IPS-20b (cell line): Measurements from ENCODE around the gene BMP7.

Source experiments
- H3K27ac ChIP-seq: one replicate; pipeline ENCODE4 v1.5.1; 2013; ENCODE audit warnings: low read length
- H3K27me3 ChIP-seq: 2 replicates; pipeline ENCODE4 v1.6.1; 2013; ENCODE audit warnings: mild to moderate bottlenecking, low read length, inconsistent platforms; ENCODE audit not compliant: insufficient read depth
- H3K36me3 ChIP-seq: 2 replicates; pipeline ENCODE4 v1.6.1; 2013; ENCODE audit warnings: low read depth, mild to moderate bottlenecking, inconsistent platforms, low read length, moderate library complexity; ENCODE audit not compliant: insufficient read depth
- H3K4me1 ChIP-seq: 2 replicates; pipeline ENCODE4 v1.6.1; 2013; ENCODE audit warnings: mild to moderate bottlenecking, control low read depth, inconsistent platforms, low read length, moderate library complexity; ENCODE audit not compliant: insufficient read depth
- H3K4me3 ChIP-seq: 2 replicates; pipeline ENCODE4 v1.5.1; 2013; ENCODE audit warnings: mild to moderate bottlenecking, low read length, inconsistent platforms
- H3K9ac ChIP-seq: 2 replicates; pipeline ENCODE4 v1.6.1; 2013; ENCODE audit warnings: low read depth, mild to moderate bottlenecking, inconsistent platforms, low read length, moderate library complexity
- H3K9me3 ChIP-seq: 2 replicates; pipeline ENCODE4 v1.6.1; 2013; ENCODE audit warnings: mild to moderate bottlenecking, low read depth, low read length, inconsistent platforms; ENCODE audit not compliant: insufficient read depth

BMP7 gene

DNA sequence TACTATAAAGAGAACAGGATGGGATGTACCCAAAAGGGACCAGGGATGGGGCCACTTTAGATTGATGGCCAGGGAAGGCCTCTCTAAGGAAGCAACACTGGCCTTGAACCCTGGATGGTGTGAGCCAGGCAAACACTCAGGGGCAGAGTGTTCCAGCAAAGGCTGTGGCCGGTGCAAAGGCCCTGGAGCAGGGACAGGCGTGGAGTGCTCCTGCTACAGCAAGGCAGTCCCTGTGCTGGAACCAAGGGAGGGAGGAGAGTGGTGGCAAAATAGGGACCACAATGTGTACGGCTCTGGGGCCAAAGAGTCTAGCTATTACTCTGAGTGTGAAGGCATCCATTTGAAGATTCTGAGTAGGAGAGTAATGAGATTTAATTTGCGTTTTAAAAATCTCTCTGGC lies 131.6 kb downstream of the BMP7 start:
- H3K9me3 ChIP-seq = no peaks in the 10 kb centered on the region
- H3K27ac ChIP-seq = no peak overlapping the region
- no peaks in the 10 kb centered on the region for H3K4me1 ChIP-seq
- H3K27me3 ChIP-seq = no peaks in the 10 kb centered on the region; the same call in 1 of the 2 replicates
- no peaks in the 10 kb centered on the region for H3K36me3 ChIP-seq
- no peak overlapping the region for H3K9ac ChIP-seq
- H3K4me3 ChIP-seq = no peak overlapping the region

DNA sequence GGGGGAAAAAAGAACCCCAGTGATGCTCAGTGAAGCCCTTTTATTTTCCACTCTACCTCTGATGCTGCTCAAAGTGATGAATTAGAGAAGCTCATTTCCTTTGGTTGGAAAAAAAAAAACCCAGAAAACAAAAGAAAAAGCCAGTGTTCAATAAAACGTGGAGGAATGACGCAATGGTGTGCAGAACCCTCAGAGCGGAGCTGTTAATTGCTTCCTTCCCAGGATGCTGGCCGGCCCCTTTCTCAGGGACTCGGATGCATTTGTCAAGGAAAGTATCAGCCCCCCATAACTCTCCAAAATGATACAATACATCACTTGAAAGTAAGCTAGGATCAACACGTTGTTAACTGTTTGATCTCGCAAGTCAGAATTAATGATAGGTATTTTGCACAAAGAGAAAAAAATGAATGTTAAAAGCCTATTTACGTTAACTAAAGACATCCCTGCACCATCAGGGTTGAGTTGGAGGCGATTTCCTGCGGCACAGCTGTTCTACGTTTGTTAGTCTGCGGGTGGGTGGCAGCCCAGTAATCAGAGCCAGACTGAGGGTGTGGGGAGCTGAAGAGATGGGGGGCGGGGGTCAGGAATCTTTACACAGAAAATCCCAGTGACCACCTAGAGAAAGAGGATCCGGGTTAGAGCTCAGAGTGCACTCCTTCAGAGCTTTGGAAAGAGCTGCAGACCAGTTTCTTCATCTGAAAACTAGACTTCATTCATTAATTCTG lies 132.4 kb downstream of the BMP7 start:
- no peak overlapping the region for H3K9ac ChIP-seq
- no peaks in the 10 kb centered on the region; the same call in 1 of the 2 replicates for H3K27me3 ChIP-seq
- no peaks in the 10 kb centered on the region for H3K4me1 ChIP-seq
- H3K4me3 ChIP-seq = no peak overlapping the region
- H3K9me3 ChIP-seq = no peaks in the 10 kb centered on the region
- H3K27ac ChIP-seq = no peak overlapping the region
- no peaks in the 10 kb centered on the region for H3K36me3 ChIP-seq

DNA sequence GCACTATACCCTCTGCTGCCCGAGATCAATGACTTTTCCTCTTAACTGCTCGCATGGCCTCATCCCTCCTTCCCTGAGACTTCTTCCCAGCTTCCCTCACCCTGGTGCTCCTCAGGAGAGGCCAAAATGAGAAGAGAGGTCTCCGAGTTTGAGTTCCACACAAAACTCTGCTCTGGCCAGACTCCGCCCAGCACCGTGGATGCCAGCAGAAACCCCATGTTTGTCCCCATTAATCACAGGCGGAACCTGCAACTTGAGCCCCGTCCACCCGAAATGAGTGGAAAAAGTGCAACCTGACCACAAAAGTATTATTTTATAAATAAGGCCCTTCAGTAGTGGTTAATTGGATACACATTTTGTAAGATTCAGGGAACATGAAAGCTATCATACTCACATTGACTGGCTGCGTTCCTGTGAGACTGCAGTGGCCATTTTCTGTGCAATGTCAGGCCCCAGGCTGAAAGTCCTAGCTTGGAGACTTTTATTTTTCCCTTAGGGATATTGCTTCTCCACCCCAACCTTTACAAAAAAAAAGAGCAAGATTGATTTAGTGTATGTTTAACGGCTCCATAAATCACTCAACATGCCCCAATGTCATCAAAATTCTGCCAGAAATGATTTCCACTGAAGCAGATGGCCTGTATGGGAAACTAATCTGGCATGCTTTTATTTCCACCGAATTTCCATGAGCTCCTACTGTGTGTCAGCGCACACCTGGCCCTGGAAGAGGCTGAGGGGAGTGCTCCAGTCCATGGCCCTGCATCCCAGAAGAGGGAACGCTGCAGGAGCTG lies 134.6 kb downstream of the BMP7 start:
- Histone ChIP-seq H3K4me3 (no peak overlapping the region), H3K9me3 (no peaks in the 10 kb centered on the region), H3K36me3 (no peaks in the 10 kb centered on the region), H3K4me1 (no peaks in the 10 kb centered on the region), H3K9ac (no peak overlapping the region), H3K27ac (no peak overlapping the region), H3K27me3 (peaks cover 4% of the 10 kb centered on the region; the same call in 1 of the 2 replicates)

DNA sequence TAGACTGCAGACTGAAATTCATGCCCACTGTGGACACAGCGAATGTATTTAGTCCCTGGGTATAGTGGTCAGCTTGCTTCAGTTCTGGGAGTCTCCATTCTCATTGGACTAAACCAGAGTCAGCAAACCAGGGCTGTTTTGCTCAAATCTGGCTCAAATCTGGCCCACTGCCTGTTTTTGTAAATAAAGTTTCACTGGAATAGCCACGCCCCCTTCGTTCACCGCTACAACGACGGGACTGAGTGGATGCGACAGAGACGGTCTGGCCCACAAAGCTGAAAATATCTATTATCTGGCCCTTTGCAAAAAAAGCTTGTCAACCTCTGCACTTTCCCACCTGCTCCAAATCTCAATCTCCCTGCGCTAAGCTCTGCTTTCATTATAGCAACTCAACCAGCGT lies 135.4 kb downstream of the BMP7 start:
- no peak overlapping the region for H3K4me3 ChIP-seq
- H3K27me3 ChIP-seq = peaks cover 4% of the 10 kb centered on the region; the same call in 1 of the 2 replicates
- no peaks in the 10 kb centered on the region for H3K36me3 ChIP-seq
- no peaks in the 10 kb centered on the region for H3K9me3 ChIP-seq
- no peak overlapping the region for H3K27ac ChIP-seq
- H3K9ac ChIP-seq = no peak overlapping the region
- no peaks in the 10 kb centered on the region for H3K4me1 ChIP-seq

DNA sequence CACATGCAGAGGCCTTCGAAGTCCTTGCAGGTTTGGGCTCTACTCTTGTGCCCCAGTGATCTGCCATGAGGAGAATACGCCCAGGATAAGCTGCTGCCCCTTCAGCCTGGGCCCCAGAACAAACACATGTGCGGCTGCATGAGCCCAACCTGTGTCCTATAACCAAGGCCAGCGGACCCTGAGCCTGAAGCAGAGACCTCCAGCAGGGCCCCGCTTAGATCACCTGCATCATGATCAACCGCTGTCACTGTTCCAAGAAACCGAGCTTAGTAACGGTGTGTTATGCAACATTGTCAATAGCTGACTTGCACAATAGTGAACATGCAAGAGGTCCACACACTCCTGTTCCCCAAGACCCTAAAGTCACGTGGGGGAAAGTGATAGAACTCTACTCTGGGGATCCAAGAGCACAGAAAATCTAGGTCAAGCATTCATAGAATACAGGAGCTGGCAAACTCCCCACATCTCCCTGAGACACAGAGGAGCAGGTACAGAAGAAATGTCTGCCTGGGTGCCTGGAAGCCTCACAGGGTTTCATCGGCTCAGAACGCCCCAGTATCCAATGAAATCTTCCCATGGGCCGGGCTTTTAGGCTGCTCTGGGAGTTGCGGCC lies 136.2 kb downstream of the BMP7 start:
- Histone ChIP-seq H3K9me3 (no peaks in the 10 kb centered on the region), H3K9ac (no peak overlapping the region), H3K27ac (no peak overlapping the region), H3K4me3 (no peak overlapping the region), H3K36me3 (no peaks in the 10 kb centered on the region), H3K27me3 (peaks cover 4% of the 10 kb centered on the region; the same call in 1 of the 2 replicates), H3K4me1 (no peaks in the 10 kb centered on the region)

DNA sequence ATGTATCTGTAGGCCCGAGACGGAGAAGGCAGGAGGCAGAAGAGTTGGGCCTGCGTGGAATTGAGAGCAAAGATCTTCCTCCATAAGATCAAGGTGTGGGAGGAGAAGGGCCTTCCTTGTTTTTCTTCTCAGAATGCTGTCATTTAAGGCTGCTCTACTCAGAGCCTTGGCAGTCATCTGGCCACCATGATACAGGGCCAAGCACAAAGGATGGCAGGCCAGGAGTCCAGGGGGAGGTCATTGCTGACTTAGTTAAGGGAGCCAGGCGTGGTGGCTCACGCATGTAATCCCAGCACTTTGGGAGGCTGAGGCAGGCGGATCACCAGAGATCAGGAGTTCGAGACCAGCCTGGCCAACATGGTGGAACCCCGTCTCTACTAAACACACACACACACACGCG lies 137.1 kb downstream of the BMP7 start:
- Histone ChIP-seq H3K4me3 (no peak overlapping the region), H3K27ac (no peak overlapping the region), H3K36me3 (no peaks in the 10 kb centered on the region), H3K4me1 (0 out of 2 replicates have a peak, but pooled peaks cover 6% of the 10 kb centered on the region), H3K9ac (no peak overlapping the region), H3K9me3 (no peaks in the 10 kb centered on the region), H3K27me3 (peaks cover 4% of the 10 kb centered on the region; the same call in 1 of the 2 replicates)

DNA sequence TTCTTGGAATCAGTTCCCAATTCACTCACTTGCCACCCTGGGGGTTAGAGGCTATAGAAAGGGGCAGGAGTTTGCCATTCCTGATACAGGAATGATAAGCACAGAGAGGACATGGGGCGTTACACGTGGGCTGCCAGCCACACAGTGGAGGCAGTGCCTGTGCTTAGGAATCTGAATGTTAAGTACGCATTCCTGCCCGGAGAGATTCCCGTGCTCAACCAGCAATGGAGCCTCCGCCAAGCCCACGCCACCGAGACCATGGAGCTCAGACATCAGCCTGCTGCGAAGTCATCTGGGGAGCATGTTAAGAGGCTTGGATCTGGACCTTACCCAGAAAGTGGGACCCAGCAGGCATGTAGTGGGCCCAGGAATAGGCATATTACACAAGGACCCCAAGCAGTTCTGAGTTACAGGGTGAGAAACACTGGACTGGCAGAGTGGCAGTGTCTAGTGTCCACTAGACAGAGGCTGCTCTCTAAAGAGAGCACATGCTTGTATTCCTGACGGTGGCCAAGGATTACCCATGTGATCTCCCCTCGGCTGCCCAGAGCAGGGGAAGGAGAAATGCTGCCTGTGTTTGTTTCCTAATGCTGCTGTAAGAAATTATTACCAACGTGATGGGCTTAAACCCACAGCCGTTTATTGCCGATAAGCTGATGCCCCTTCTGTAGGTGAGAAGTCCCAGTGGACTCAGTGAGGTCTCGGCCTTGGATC lies 138.2 kb downstream of the BMP7 start:
- no peaks in the 10 kb centered on the region for H3K9me3 ChIP-seq
- no peak overlapping the region for H3K27ac ChIP-seq
- H3K9ac ChIP-seq = no peak overlapping the region
- no peak overlapping the region for H3K4me3 ChIP-seq
- 0 out of 2 replicates have a peak, but pooled peaks cover 6% of the 10 kb centered on the region for H3K4me1 ChIP-seq
- H3K36me3 ChIP-seq = no peaks in the 10 kb centered on the region
- H3K27me3 ChIP-seq = peaks cover 4% of the 10 kb centered on the region; the same call in 1 of the 2 replicates

DNA sequence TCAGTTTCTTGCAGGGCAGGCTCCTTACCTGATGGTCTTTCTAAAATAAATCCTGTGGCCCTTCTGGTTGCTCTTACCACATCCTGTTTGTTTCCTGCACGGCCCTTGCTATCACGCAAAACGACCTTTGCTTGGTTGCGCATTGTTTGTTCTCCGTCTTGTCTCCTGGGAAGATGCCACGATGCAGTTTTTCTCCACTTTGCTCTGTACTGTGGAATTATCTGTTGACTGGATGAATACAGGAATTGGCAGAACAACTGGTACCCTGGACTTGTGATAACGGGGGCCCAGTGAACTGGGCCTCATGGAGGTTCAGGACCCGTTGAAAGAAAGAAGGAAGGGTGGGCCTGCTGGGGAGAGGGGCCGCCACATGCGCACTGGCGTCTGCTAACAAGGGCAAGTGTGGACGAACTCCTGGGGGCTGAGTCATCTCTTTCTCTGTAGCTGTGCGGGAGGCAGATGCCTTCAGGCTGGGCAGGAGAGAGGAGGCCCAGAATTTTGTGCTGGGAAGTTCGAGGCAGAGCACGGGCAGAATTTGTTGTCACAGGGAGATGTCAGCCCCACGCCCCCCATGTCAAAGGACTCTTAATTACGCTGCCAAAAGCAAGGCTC lies 139.9 kb downstream of the BMP7 start:
- 0 out of 2 replicates have a peak, but pooled peaks cover 6% of the 10 kb centered on the region for H3K4me1 ChIP-seq
- H3K27me3 ChIP-seq = peaks cover 4% of the 10 kb centered on the region; the same call in 1 of the 2 replicates
- no peak overlapping the region for H3K4me3 ChIP-seq
- H3K9me3 ChIP-seq = no peaks in the 10 kb centered on the region
- H3K27ac ChIP-seq = no peak overlapping the region
- no peaks in the 10 kb centered on the region for H3K36me3 ChIP-seq
- H3K9ac ChIP-seq = no peak overlapping the region

DNA sequence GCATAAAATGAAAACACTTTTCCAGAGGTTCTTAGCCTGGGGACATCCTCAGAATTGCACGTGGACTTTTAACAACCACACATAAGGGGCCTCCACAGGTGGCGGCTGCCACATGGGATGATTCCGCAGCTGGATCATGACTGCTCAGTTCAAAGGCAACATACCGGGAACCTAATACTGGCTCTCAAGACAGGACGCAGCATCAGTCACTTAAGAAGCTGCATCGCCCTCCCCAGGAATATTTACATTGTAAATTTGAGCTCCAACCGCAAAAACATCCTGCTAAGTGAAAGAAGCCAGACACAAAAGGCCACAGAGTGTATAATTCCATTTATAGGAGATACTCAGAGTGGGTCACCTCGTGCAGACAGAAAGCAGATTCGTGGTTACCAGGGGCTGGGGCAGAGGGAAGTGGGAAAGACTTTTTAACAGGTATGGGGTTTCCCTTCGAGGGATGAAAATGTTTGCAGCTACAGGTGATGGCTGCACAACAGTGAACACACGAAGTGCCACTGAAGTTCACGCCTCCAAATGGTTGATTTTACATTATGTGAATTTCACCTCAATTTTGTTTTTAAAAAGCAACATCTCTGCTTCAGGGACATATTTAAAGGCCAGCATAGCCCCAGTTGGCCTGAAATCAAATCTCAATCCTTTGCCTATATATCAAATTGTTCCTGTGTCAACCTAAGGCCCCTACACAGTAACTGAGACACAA lies 141.5 kb downstream of the BMP7 start:
- no peaks in the 10 kb centered on the region for H3K36me3 ChIP-seq
- peaks cover 4% of the 10 kb centered on the region; the same call in 1 of the 2 replicates for H3K27me3 ChIP-seq
- H3K9me3 ChIP-seq = no peaks in the 10 kb centered on the region
- H3K4me3 ChIP-seq = no peak overlapping the region
- no peak overlapping the region for H3K27ac ChIP-seq
- H3K9ac ChIP-seq = no peak overlapping the region
- 0 out of 2 replicates have a peak, but pooled peaks cover 6% of the 10 kb centered on the region for H3K4me1 ChIP-seq

DNA sequence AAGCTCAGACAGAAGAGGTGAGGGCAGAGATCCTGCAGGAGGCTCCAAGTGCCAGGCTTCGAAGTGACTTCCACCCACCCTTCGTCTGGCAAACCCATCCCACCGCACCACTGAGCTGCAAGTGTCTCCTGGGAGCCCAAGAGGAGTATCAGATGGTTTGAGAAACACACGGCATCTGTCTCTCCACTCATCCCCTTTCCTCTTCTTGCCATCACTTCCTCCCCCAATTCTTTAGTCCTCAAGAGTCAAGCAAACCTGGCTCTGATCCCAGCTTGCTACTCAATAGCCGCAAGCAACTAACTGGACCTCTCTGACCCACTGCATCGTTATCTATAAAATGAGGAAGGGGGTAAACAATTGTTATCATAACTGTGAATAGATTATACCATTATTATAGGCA lies 142.1 kb downstream of the BMP7 start:
- 0 out of 2 replicates have a peak, but pooled peaks cover 6% of the 10 kb centered on the region for H3K4me1 ChIP-seq
- no peak overlapping the region for H3K4me3 ChIP-seq
- no peak overlapping the region for H3K9ac ChIP-seq
- H3K36me3 ChIP-seq = no peaks in the 10 kb centered on the region
- H3K27me3 ChIP-seq = peaks cover 4% of the 10 kb centered on the region; the same call in 1 of the 2 replicates
- no peak overlapping the region for H3K27ac ChIP-seq
- H3K9me3 ChIP-seq = no peaks in the 10 kb centered on the region
